Suprapubic skin (tissue), 3 donors: Measurements from ENCODE around the gene LMBR1L.

Source experiments
- CTCF ChIP-seq, 2 donors: fragments of 200-600 bp in 1 of 2; fragments of 450-650 bp in 1 of 2; sonication (generic) in 1 of 2; IDR thresholded peaks; one replicate each; pipeline ENCODE4 v1.5.1; 2016 to 2019; ENCODE audit warnings: antibody characterized with exemption in 2 of 2, mild to moderate bottlenecking in 1 of 2, moderate library complexity in 1 of 2
- EP300 ChIP-seq: sonication (generic); formaldehyde crosslinking; IDR thresholded peaks from one replicate; pipeline ENCODE4 v1.6.1; 2017; ENCODE audit warnings: antibody characterized with exemption

- TF ChIP-seq EP300 (no peak), CTCF (IDR thresholded peaks at IDR 0.05) (no peak)
Observed at GRCh38 chr12:49068879-49069506, 41.7 kb downstream of the LMBR1L start.
